Pancreas (tissue), 10 donors: ENCODE data around the gene HIRIP3. TPM values are rescaled to one million over a fixed set of nuclear protein-coding genes. Genes with fewer than 3 reads are reported as not detected.

ENCODE experiments used
- ATAC-seq, 4 donors: fragments of 200-7000 bp; cut with Tn5 transposase; one replicate each; pipeline versions ENCODE4 v1.8.0 to v1.9.1; 2020; ENCODE audit warnings: mild to moderate bottlenecking in 4 of 4, moderate library complexity in 4 of 4
- DNase-seq, 6 donors: peaks; one replicate each; pipeline ENCODE4 v3.0.0-alpha.2; 2020
- FAIRE-seq: peaks from 2 replicates; lab custom pipeline; 2012; peaks lifted over from hg19 to GRCh38; lab: Jason Lieb, UNC
- H3K27ac ChIP-seq, 4 donors: fragments of 200-600 bp; sonication (generic); 1 replicate in 3 of 4; 2 replicates in 1 of 4; pipeline versions ENCODE4 v1.5.0 to v1.8.0; 2020
- H3K27me3 ChIP-seq, 4 donors: fragments of 200-600 bp; one replicate each; pipeline ENCODE4 v1.8.0; 2021
- H3K36me3 ChIP-seq, 3 donors: fragments of 200-600 bp; sonication (generic) in 1 of 3; one replicate each; pipeline versions ENCODE4 v1.5.0 to v1.8.0; 2020 to 2021
- H3K4me1 ChIP-seq, 3 donors: fragments of 200-600 bp; one replicate each; pipeline ENCODE4 v1.8.0; 2021
- H3K4me3 ChIP-seq, 4 donors: fragments of 200-600 bp; sonication (generic) in 2 of 4; one replicate each; pipeline versions ENCODE4 v1.5.0 to v1.8.0; 2020 to 2021
- H3K9me3 ChIP-seq, 4 donors: fragments of 200-600 bp; one replicate each; pipeline ENCODE4 v1.8.0; 2021
- WGBS, 2 donors: extraction: QIAGEN DNeasy Blood & Tissue Kit; methylation state at CpG; one replicate each; pipeline ENCODE4 v1.1.7; 2013; 5-methylcytosine and 5-hydroxymethylcytosine counted together
- intact Hi-C, 3 donors: fragments of 100-400 bp; cut with DNase I; formaldehyde crosslinking; loops; one replicate each; pipeline versions ENCODE4 v1.11.1 to v1.14.2; 2022
- polyA plus RNA-seq, 2 donors: library from polyadenylated mRNA; stranded (reverse); fragments of 200-250 nt; gene quantifications; one replicate each; pipeline ENCODE4 v1.2.3, GENCODE V29; 2013
- total RNA-seq, 6 donors: library from RNA; stranded (reverse); fragmentation: NEBNext Ultra II Directional in 4 of 6; extraction: Animal tissue kit (Norgen Biotek cat#: 25700) in 4 of 6; gene quantifications; one replicate each; pipeline versions ENCODE4 v1.2.1 to v1.2.4, GENCODE V29; 2021 to 2023
- TF ChIP-seq, protein P1 (sequence below), 4 donors: fragments of 200-600 bp; sonication (generic) in 3 of 4; IDR thresholded peaks; one replicate each; pipeline versions ENCODE4 v1.5.0 to v1.8.0; 2021; ENCODE audit warnings: antibody characterized with exemption in 4 of 4
- donor health status: healthy with polysubstance abuse.
- donor health status: DM: no; HTN: no; CAD: no; lungs with moderate emphysema.
- donor health status: DM: no; HTN: no; CAD: no.
- donor health status: control.
- donor health status: control.
- donor health status: Bipolar disorder and iron deficiency.
- donor health status: DM: yes; HTN: yes; CAD: no.
- donor health status: DM: no; HTN: no; CAD: no.
- donor health status: DM: no; HTN: no; CAD: no.
- donor health status: DM: yes; HTN: yes; CAD: no.

HIRIP3 gene
- total and polyA plus RNA-seq, 8 donors = 4.4 to 16.8 (median 7.3) TPM

DNA sequence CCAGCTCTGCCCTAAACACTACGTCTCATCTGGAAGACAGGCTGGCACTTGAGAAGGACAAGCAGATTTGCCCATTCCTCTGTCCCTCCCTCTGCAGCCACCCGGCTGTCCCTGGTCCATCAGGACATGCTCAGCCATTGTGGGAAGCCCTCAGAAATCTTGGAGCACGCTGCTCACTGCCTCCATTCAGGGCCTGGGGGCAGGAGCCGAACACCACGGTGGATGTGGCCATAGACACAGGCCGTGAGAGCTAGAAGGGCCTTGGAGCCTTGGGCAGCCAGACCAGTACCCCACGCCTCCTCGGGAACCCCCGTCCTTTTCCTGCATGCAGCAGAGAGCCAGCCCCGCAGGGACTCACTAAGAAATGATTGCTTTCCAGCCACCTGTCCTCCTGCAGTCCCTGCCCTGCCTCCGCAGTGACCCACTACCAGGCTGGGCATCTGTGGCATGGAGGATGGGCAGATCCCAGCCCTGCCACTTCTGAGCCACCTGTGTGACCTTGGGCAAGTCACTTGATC is 12.0 kb upstream of the HIRIP3 start:
- ATAC-seq (no peak), DNase-seq (peak in 1 of 6 donors; percentile 61), FAIRE-seq (no peak)
- Histone ChIP-seq H3K9me3 (no peaks in the 10 kb centered on the region), H3K27ac (no peak overlapping the region), H3K36me3 (no peaks in the 10 kb centered on the region), H3K27me3 (peaks cover 0 to 10% (median 2%) of the 10 kb centered on the region in 4 donors), H3K4me1 (no peaks in the 10 kb centered on the region), H3K4me3 (no peak overlapping the region)
- intact Hi-C loops = loop anchor here in 2 of 3 donors (10.0 kb wide), 2 partner anchors 143 to 313 kb away; partner anchors contain the start of gene CDIPT (in 1 of the 2)
- TF ChIP-seq, protein P1, sequence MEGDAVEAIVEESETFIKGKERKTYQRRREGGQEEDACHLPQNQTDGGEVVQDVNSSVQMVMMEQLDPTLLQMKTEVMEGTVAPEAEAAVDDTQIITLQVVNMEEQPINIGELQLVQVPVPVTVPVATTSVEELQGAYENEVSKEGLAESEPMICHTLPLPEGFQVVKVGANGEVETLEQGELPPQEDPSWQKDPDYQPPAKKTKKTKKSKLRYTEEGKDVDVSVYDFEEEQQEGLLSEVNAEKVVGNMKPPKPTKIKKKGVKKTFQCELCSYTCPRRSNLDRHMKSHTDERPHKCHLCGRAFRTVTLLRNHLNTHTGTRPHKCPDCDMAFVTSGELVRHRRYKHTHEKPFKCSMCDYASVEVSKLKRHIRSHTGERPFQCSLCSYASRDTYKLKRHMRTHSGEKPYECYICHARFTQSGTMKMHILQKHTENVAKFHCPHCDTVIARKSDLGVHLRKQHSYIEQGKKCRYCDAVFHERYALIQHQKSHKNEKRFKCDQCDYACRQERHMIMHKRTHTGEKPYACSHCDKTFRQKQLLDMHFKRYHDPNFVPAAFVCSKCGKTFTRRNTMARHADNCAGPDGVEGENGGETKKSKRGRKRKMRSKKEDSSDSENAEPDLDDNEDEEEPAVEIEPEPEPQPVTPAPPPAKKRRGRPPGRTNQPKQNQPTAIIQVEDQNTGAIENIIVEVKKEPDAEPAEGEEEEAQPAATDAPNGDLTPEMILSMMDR (IDR thresholded peaks at IDR 0.05) = no peak
- 51 to 56% methylated on average over 11 of the region's 11 CpGs for WGBS, 2 donors

DNA sequence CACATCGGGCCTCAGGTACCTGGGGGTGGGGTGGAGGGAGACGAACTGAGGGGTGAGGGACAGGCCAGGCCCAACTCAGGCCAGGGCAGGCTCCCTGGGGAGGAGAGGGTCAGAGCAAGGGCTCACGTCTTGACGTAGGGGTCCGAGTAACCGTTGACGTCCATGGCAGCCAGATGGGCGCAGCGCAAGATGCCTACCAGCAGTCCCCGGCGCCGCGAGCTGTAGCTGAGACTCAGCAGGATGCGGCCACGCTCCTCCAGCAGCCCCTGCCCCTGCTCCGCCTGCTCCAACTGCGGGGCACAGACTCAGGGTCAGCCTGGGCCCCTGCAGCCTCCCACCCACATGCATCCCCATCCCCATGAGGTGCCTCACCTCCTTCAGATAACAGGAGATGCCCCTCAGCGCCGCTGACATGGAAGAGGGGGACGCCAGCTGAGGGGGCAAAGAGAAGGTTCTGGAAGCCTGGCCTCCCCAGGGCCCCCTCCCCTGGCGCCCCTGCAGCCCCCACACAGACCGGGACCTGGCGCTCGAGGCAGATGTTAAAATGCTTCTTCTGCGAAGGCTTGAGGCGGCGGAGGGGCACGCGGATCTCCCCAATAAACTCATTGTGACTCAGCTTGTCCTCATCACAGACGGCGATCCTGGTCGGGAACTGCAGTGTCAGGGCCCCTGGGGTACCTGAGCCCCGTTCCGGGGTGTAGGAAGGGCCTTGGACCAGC is 11.4 kb upstream of the HIRIP3 start:
- H3K4me1 ChIP-seq = no peaks in the 10 kb centered on the region
- WGBS, 2 donors = 71 to 76% methylated on average over 34 of the region's 34 CpGs

DNA sequence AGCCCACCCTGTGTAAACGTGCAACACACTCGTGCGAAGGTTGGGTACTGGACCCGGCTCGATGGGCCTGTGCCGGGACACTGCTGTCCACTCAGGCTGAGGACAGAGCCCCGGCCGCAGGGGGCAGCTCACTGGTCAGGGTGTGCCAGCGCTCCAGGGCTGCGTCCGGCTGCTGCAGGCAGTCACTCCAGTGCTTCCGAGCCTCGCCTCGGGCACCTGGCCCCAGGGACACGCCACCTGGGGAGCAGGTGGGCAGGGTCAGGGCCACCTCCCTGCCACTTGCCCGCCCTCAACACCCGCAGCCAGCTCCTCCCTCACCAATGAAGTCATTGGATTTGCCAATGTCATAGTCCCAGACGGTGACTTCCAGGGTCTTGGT is 10.7 kb upstream of the HIRIP3 start:
- H3K27ac ChIP-seq = no peak overlapping the region
- H3K4me1 ChIP-seq = no peaks in the 10 kb centered on the region
- no peaks in the 10 kb centered on the region for H3K9me3 ChIP-seq
- peak in 1 of 4 donors; percentile 12 for ATAC-seq
- TF ChIP-seq, protein P1 (IDR thresholded peaks at IDR 0.05) = no peak
- no peaks in the 10 kb centered on the region for H3K36me3 ChIP-seq
- no peak for FAIRE-seq
- DNase-seq = peak in 2 of 6 donors; percentile 40 to 77
- H3K27me3 ChIP-seq = peaks cover 0 to 2% (median 0%) of the 10 kb centered on the region in 4 donors
- no peak overlapping the region for H3K4me3 ChIP-seq
- intact Hi-C loops = loop anchor here in 2 of 3 donors (10.0 kb wide), 2 partner anchors 141 to 311 kb away; partner anchors contain the start of gene CDIPT (in 1 of the 2)
- WGBS, 2 donors = 53 to 71% methylated on average over 18 of the region's 18 CpGs

More for the DNA sequence above, 11.4 kb upstream of the HIRIP3 start:
- Histone ChIP-seq H3K27me3 (peaks cover 0 to 6% (median 2%) of the 10 kb centered on the region in 4 donors), H3K4me3 (no peak overlapping the region), H3K36me3 (no peaks in the 10 kb centered on the region), H3K27ac (no peak overlapping the region), H3K9me3 (no peaks in the 10 kb centered on the region)
- intact Hi-C loops = loop anchor here in 2 of 3 donors (10.0 kb wide), 2 partner anchors 142 to 312 kb away; partner anchors contain the start of gene CDIPT (in 1 of the 2)
- DNase-seq (peak in 1 of 6 donors; percentile 72), FAIRE-seq (no peak), ATAC-seq (no peak)
- TF ChIP-seq, protein P1 (IDR thresholded peaks at IDR 0.05) = no peak

DNA sequence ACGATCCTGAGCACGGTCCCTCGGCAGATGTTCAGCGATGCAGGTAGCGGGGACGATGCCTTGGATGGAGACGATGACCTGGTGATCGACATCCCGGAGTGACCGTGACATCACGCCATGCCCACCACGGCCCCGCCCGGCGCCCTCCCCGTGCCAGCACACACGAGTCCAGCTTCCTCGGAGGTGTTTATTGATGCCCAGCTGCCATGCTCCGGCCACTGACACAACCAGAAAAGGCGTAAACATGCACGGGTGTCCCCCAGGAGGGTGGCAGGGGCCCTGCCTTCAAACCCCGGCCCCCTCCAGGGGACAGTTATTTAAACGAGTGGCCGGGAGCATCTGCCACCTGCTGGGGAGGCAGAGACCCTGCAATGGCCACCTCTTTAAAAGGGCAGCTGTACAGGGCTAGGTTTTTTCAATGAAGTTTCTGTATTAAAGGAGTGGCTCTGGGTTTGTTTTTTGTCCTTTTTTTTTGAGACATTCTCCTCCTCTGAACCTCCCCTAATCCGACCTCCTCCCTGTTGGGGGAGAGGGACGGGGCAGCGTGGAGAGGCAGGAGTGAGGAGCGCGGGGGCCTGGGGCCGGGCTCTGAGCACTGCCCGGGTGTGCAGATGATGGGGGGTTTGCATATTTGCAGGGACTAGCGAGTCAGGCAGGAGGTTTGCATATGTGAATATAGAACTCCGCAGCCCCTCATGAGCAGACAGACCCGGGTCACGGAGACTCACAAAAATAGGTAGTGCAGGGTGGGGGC is 10.1 kb upstream of the HIRIP3 start:
- TF ChIP-seq, protein P1 (IDR thresholded peaks at IDR 0.05) = peak; percentile 67 to 86 (median 75)
- Histone ChIP-seq H3K36me3 (no peaks in the 10 kb centered on the region), H3K9me3 (no peaks in the 10 kb centered on the region), H3K4me3 (no peak overlapping the region), H3K27me3 (no peaks in the 10 kb centered on the region), H3K4me1 (no peaks in the 10 kb centered on the region), H3K27ac (no peak overlapping the region)
- DNase-seq (peak in 3 of 6 donors; percentile 47 to 74 (median 49)), FAIRE-seq (no peak), ATAC-seq (peak; percentile 62 to 85 (median 79))
- intact Hi-C loops = loop anchor here in 2 of 3 donors (10.0 kb wide), 2 partner anchors 141 to 311 kb away; partner anchors contain the start of gene CDIPT (in 1 of the 2)
- 46 to 59% methylated on average over 35 of the region's 35 CpGs for WGBS, 2 donors
